ENCODE data around the gene BMPER. TPM values are rescaled to one million over a fixed set of nuclear protein-coding genes. Genes with fewer than 3 reads are reported as not detected.

The BMPER gene
- total RNA-seq, 1 donor from 2014 or later = 1.3 TPM

DNA sequence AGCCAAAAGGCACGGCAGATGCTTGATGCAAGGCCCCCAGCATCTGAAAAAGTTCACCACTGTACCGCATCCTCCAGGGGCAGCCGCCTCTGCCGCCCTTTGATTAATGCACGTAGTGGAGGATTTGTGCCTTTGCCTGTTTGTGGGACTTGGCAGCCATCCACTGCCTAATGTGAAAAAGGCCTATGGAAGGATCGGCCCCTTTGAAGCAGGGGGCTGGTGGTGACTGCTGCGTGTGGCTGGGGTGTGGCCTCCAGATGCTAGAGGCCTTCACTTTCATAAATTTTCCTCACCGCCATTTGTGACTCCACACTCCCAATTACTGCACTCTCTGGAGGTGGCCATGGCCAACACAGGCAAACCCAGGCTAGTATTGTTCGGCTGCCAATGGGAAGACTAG lies 226.0 kb downstream of the BMPER start:
- no peak for DNase-seq (ENCODE audit: low read depth)

- DNase-seq (ENCODE audit: low read depth) = peak; percentile 69
Measured at GRCh38 chr7:34133356-34133982, 228.1 kb downstream of the BMPER start.

GRCh38 chr7:34133983-34134782 lies 228.8 kb downstream of the BMPER start:
- DNase-seq (ENCODE audit: low read depth) = peak; percentile 86

DNA sequence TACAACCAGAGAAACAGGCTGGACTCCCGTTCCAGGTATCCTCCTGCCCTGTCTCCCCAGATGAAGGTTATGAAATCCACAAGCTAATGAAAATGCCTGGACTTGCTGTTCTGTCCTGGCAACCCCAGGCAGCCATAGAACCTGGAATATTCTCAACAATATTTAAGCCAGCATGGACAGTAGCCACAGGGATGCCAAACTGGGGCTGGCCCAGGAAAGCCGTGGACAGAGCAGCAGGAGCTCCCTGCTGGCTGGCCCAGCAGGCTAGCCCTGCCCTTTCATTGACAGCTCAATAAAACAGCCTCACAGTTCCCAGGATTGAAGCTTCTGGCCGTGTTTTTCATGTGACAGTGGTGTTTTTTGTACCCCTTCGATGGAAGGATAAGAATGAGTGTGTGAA lies 230.6 kb downstream of the BMPER start:
- DNase-seq (ENCODE audit: low read depth) = no peak

- DNase-seq (ENCODE audit: low read depth) = peak; percentile 59
Measured at GRCh38 chr7:34136698-34137097, 231.4 kb downstream of the BMPER start.

GRCh38 chr7:34137176-34137575 lies 231.8 kb downstream of the BMPER start:
- peak; percentile 38 for DNase-seq (ENCODE audit: low read depth)

- DNase-seq (ENCODE audit: low read depth) = peak; percentile 56
Measured at GRCh38 chr7:34138483-34138882, 233.1 kb downstream of the BMPER start.

DNA sequence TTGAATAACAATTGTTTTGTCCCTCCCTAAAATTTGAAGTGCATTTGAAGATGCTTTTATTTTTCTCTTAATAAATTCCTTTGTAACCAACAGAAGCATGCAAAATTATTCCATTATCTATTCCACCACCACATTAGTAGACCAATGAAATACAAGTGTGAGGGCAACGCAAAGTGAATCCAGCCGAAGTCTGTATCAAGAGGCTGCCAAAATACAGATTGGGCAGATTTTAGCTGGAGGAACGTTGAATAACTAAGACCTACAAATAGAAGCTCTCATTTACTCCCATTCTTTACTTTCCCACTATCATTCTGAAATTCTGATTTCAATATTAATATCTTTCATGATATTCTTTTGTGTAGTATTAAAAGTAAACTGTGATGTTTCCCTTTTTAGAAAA lies 233.7 kb downstream of the BMPER start:
- DNase-seq (ENCODE audit: low read depth) = no peak

DNA sequence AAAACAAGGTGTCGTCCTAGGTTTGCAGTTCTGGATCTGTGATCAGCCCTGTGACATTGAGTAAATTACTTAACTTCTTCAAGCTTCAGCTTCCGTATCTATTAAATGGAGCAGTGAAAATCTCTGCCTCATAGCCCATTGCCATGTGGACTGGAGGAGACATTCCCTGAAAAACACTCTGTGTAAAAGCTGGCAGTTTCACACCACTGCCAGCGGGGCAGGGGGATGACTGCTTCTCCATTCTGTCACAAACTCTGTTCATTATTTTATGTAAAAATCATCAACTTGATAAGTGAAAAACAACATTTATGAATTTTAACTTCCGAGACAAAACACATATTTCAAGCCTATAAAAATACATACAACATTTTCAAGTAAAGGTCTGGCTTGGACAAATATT lies 234.7 kb downstream of the BMPER start:
- no peak for DNase-seq (ENCODE audit: low read depth)

GRCh38 chr7:34143402-34143801 lies 238.1 kb downstream of the BMPER start:
- DNase-seq (ENCODE audit: low read depth) = peak; percentile 39

- DNase-seq (ENCODE audit: low read depth) = no peak
Measured at GRCh38 chr7:34145603-34146002, 240.3 kb downstream of the BMPER start.

DNA sequence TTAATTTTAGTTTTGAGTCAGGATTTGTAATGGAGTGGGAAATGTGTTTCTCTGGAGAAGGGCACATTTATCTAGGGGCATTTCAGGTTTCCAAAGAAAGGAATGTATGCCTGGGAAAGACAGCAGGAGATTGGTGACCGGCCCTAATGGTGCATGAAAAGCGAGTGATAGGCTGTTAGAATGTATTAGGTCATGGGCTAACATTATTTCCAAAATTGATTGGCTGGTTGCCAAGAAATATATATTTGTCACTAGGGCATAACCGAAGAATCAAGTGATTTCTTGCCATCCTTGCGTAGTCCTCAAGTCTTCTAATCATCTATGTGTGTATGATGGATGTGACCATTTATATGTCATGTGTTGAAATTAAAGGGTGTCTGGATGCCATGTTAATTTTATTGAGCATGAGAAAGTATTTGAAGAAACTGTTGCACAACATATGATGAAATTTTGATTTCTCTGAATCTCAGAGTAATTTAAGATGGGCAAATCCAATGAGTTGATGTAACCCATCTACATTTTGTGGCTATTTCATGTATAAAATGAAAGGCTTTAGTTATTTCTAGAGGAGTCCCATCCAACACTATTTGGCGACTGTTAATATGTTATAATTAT lies 248.4 kb downstream of the BMPER start:
- DNase-seq (ENCODE audit: low read depth) = no peak

- peak; percentile 89 for DNase-seq (ENCODE audit: low read depth)
Measured at GRCh38 chr7:34155220-34155908, 250.0 kb downstream of the BMPER start.

GRCh38 chr7:34156336-34156735 lies 251.0 kb downstream of the BMPER start:
- DNase-seq (ENCODE audit: low read depth) = peak; percentile 33

- no peak for DNase-seq (ENCODE audit: low read depth)
Measured at GRCh38 chr7:34157137-34157536, 251.8 kb downstream of the BMPER start.

GRCh38 chr7:34158368-34159153 lies 253.2 kb downstream of the BMPER start:
- peak; percentile 40 for DNase-seq (ENCODE audit: low read depth)

DNA sequence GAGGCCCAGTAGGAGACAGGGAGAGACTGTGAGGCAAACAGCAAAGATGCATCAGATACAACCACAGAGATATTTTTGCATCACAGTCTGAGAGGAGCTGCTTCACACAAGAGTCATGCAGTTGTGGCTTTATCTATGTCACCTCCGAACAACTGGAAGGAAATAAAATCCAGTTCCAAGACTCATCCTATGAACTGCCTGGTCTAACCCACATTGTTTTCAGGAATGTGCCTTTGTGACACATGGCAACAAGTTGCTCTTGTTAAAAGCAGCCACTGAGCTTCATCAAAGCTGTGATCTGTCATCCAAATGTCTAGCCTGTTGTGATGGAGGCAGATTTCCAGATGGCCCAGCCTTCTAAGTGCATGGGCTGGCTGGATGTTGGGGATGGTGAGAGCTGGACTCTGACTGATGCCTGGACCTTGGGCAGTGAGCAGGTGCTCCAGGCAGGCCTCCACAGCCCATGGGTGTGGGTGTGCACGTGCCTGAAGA lies 255.0 kb downstream of the BMPER start:
- peak; percentile 98 for DNase-seq (ENCODE audit: low read depth)

DNA sequence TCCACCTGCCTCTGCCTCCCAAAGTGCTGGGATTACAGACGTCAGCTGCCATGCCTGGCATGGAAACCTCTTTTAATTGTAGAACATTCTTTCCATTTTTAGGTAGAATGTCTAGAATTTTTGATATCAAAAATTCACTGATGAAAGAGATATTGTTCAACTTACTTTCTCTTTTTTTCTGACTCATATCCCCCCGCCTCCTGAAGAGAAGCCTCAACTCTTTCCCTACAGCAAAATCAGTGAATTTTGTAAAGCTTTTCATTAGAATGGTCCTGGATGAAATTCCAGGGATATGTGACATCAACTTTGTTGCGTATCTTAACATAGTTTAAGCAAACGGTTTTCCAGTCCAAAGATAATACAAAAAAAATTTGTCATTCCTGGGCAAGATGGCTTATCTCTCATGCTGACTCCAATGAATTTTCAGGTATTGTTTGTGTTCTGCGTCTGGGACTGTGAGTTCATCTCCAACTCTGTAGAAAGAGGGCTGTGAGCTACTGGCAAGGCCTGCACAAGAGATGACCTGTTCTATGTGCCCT lies 256.8 kb downstream of the BMPER start:
- no peak for DNase-seq (ENCODE audit: low read depth)

- no peak for DNase-seq (ENCODE audit: low read depth)
Measured at GRCh38 chr7:34162677-34163076, 257.3 kb downstream of the BMPER start.

DNA sequence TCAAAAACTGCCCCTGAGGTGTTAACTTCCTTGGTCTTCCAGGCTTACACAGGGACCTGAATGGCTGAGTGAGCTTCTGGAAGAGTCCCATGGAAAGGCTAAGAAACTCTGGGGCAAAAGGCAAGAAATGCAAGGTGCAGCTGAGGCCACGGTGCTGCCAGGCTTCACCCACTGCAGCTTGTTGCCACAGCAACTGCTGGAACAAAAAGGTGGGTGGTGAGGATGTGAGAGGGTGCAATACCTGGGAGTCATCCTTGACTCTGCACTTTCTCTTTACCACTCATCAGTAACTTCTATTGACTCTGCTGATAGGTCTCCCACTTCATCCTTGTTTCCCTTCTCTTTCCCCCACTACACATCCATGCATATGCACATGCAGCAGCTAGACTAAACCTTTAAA lies 258.6 kb downstream of the BMPER start:
- DNase-seq (ENCODE audit: low read depth) = no peak

DNA sequence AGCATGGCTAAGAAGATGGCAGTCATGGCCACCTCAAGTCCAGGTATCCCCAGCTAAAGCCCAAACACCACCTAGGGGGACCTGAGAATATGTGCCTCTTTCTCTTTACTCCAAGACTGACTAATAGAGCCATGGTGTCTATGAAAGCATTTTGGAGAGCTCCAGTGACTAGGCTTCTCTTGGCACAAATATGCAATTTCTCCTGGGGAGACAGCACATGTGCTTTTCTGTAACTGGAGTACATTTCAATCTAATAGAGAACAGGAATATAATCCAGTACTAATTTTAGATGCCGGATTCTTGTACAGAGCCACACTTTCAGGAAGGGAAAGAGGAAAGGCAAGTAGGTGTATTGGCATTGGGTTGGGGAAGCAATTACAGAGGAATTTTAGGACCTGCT lies 260.1 kb downstream of the BMPER start:
- peak; percentile 62 for DNase-seq (ENCODE audit: low read depth)
